GM12878 (cell line): Measurements from ENCODE around the gene FAM124B. TPM values are rescaled to one million over a fixed set of nuclear protein-coding genes. Genes with fewer than 3 reads are reported as not detected.

ENCODE experiments used
- ATAC-seq: fragments of 200-7000 bp; cut with Tn5 transposase; 3 replicates; pipeline ENCODE4 v1.9.1; 2020; ENCODE audit warnings: mild to moderate bottlenecking, moderate library complexity
- BruUV-seq: library from RNA; stranded (reverse); fragments of 400-500 nt; replicated peaks from 2 replicates; lab custom pipeline; 2021; lab: Mats Ljungman, UMichigan
- CTCF ChIA-PET: fragments of 300-600 bp; sonication (Branson Sonifier 250); formaldehyde crosslinking; extraction: SDS; loops from one replicate; lab custom pipeline; 2021; ENCODE audit warnings: inconsistent platforms; lab: Yijun Ruan, JAX
- POLR2A ChIA-PET: fragments of 350-600 bp; formaldehyde crosslinking; extraction: SDS; loops from one replicate; lab custom pipeline; 2021; ENCODE audit warnings: inconsistent platforms; lab: Charles Lee
- RAD21 ChIA-PET: fragments of 300-600 bp; sonication (Branson Sonifier 250); formaldehyde crosslinking; loops from one replicate; lab custom pipeline; 2023; ENCODE audit warnings: antibody characterized with exemption; ENCODE audit not compliant: unreplicated experiment; lab: Charles Lee
- SMC1A ChIA-PET: fragments of 300-600 bp; sonication (Branson Sonifier 250); formaldehyde crosslinking; loops from one replicate; lab custom pipeline; 2023; ENCODE audit not compliant: unreplicated experiment, uncharacterized antibody; lab: Charles Lee
- DNase-seq: peaks from one replicate; pipeline ENCODE4 v3.0.0-alpha.2; 2011; ENCODE audit warnings: low read depth, low spot score
- FAIRE-seq: peaks from 3 replicates; lab custom pipeline; 2011; peaks lifted over from hg19 to GRCh38; lab: Jason Lieb, UNC
- H2AFZ ChIP-seq: 2 replicates; pipeline ENCODE4 v1.6.0; 2011; ENCODE audit warnings: low read depth, low read length, control low read depth; ENCODE audit not compliant: control insufficient read depth
- H3K27ac ChIP-seq: 2 replicates; pipeline ENCODE4 v1.5.1; 2011; ENCODE audit warnings: control low read depth; ENCODE audit not compliant: control insufficient read depth, insufficient read depth
- H3K27me3 ChIP-seq, 2 experiments: replicated peaks in 1 of 2; 2 replicates each; pipeline versions ENCODE4 v1.6.0 to v1.6.1; 2011; ENCODE audit warnings: low read length in 1 of 2; ENCODE audit not compliant: control insufficient read depth in 2 of 2, insufficient read depth in 2 of 2
- H3K36me3 ChIP-seq, 2 experiments: 2 replicates each; pipeline ENCODE4 v1.5.1; 2011; ENCODE audit warnings: low read length in 1 of 2; ENCODE audit not compliant: control insufficient read depth in 2 of 2, insufficient read depth in 2 of 2
- H3K4me1 ChIP-seq: 2 replicates; pipeline ENCODE4 v1.6.1; 2011; ENCODE audit warnings: mild to moderate bottlenecking, low read length, moderate library complexity, mixed read lengths; ENCODE audit not compliant: control insufficient read depth, insufficient read depth
- H3K4me2 ChIP-seq: 2 replicates; pipeline ENCODE4 v1.6.0; 2011; ENCODE audit warnings: control low read depth; ENCODE audit not compliant: control insufficient read depth, insufficient read depth
- H3K4me3 ChIP-seq: fragments of 200-600 bp; sonication (generic); 2 replicates; pipeline ENCODE4 v1.5.1; 2016
- H3K79me2 ChIP-seq: 2 replicates; pipeline ENCODE4 v1.6.0; 2011; ENCODE audit warnings: low read length; ENCODE audit not compliant: control insufficient read depth, insufficient read depth
- H3K9ac ChIP-seq: 2 replicates; pipeline ENCODE4 v1.8.0; 2011; ENCODE audit warnings: low read length, control low read depth, mixed read lengths; ENCODE audit not compliant: control insufficient read depth, insufficient read depth
- H3K9me3 ChIP-seq: replicated peaks from 3 replicates; pipeline ENCODE4 v1.5.1; 2011; ENCODE audit warnings: mild to moderate bottlenecking, low read length; ENCODE audit not compliant: control insufficient read depth, insufficient read depth
- H4K20me1 ChIP-seq: 2 replicates; pipeline ENCODE4 v1.6.0; 2011; ENCODE audit not compliant: control insufficient read depth, insufficient read depth
- CBFB ChIP-seq: IDR thresholded peaks from 2 replicates; pipeline ENCODE4 v1.6.1; 2016; ENCODE audit warnings: antibody characterized with exemption, low read depth
- CBX5 ChIP-seq: sonication (generic); IDR thresholded peaks from 2 replicates; pipeline ENCODE4 v1.6.1; 2016; ENCODE audit warnings: low read depth, moderate library complexity, mild to moderate bottlenecking, inconsistent platforms
- ETV6 ChIP-seq, 2 experiments: fragments of 450-650 bp in 1 of 2; IDR thresholded peaks in 1 of 2; conservative IDR thresholded peaks in 1 of 2; 2 replicates each; pipeline ENCODE4 v1.6.1; 2014; ENCODE audit warnings: antibody characterized with exemption in 1 of 2, borderline replicate concordance in 1 of 2, low read depth in 1 of 2, mild to moderate bottlenecking in 1 of 2, moderate library complexity in 1 of 2
- GATAD2B ChIP-seq: fragments of 450-650 bp; conservative IDR thresholded peaks from 2 replicates; pipeline ENCODE4 v1.6.1; 2017; ENCODE audit warnings: low read depth, mild to moderate bottlenecking, moderate library complexity
- HDGF ChIP-seq: fragments of 450-650 bp; IDR thresholded peaks from 2 replicates; pipeline ENCODE4 v1.6.1; 2016; ENCODE audit warnings: antibody characterized with exemption
- MEF2B ChIP-seq: fragments of 450-650 bp; IDR thresholded peaks from 2 replicates; pipeline ENCODE4 v1.6.1; 2018; ENCODE audit warnings: mild to moderate bottlenecking, moderate library complexity; ENCODE audit not compliant: partially characterized antibody, poor library complexity, severe bottlenecking
- MXI1 ChIP-seq: fragments of 150-350 bp; IDR thresholded peaks from 2 replicates; pipeline ENCODE4 v1.6.1; 2011; ENCODE audit warnings: low read depth, mild to moderate bottlenecking, inconsistent platforms, low read length, improper control_type of control experiment
- POLR2A ChIP-seq: IDR thresholded peaks from 2 replicates; pipeline ENCODE4 v1.6.1; 2011; ENCODE audit warnings: low read depth, mild to moderate bottlenecking, low read length
- RAD51 ChIP-seq: fragments of 450-650 bp; IDR thresholded peaks from 2 replicates; pipeline ENCODE4 v1.6.1; 2016; ENCODE audit warnings: moderate library complexity, mild to moderate bottlenecking, inconsistent platforms
- RB1 ChIP-seq: fragments of 450-650 bp; formaldehyde crosslinking; IDR thresholded peaks from 2 replicates; pipeline ENCODE4 v1.6.1; 2017; ENCODE audit warnings: mild to moderate bottlenecking, borderline replicate concordance
- RBBP5 ChIP-seq: fragments of 200-600 bp; sonication (generic); conservative IDR thresholded peaks from 2 replicates; pipeline ENCODE4 v1.6.1; 2016
- SIN3A ChIP-seq: IDR thresholded peaks from 2 replicates; pipeline ENCODE4 v1.6.1; 2012; ENCODE audit warnings: low read depth, low read length, improper control_type of control experiment
- SKIL ChIP-seq: fragments of 450-650 bp; IDR thresholded peaks from 2 replicates; pipeline ENCODE4 v1.6.1; 2017; ENCODE audit warnings: mild to moderate bottlenecking, low read depth, inconsistent platforms; ENCODE audit not compliant: poor library complexity, severe bottlenecking
- STAT3 ChIP-seq: IDR thresholded peaks from 2 replicates; pipeline ENCODE4 v1.6.1; 2011; ENCODE audit warnings: low read depth, low read length, improper control_type of control experiment
- ZNF217 ChIP-seq: fragments of 450-650 bp; IDR thresholded peaks from 2 replicates; pipeline ENCODE4 v1.6.1; 2017; ENCODE audit warnings: antibody characterized with exemption, mild to moderate bottlenecking
- WGBS: methylation state at CpG from one replicate; pipeline ENCODE4 v1.1.6; 2016; ENCODE audit warnings: low lambda C conversion rate; ENCODE audit not compliant: insufficient replicate concordance, insufficient coverage; ENCODE audit errors: missing lambda C conversion rate; 5-methylcytosine and 5-hydroxymethylcytosine counted together
- in situ Hi-C: fragments of 300-500 bp; cut with MboI; formaldehyde crosslinking; loops from 9 replicates; pipeline ENCODE4 v1.14.3; 2018; ENCODE audit warnings: mixed read lengths
- intact Hi-C: fragments of 100-400 bp; cut with micrococcal nuclease; formaldehyde crosslinking; loops from one replicate; pipeline ENCODE4 v1.14.2; 2022; ENCODE audit not compliant: unreplicated experiment
- polyA plus RNA-seq, 11 experiments: library from polyadenylated mRNA; depleted of rRNA in 4 of 11; unstranded in 6 of 11; stranded (reverse) in 5 of 11; fragments of >200 nt; fragmentation: Nextera tagmentation in 4 of 11; fragmentation: Illumina TruSeq in 1 of 11; extraction: Ambion mirVana in 4 of 11; extraction: Trizol in 1 of 11; gene quantifications; 1 replicate in 1 of 11; 2 replicates in 10 of 11; pipeline versions ENCODE4 v1.2.1 to v1.2.3, GENCODE V29; 2011 to 2016; ENCODE audit warnings: inconsistent platforms in 2 of 11, missing spikeins in 2 of 11, low read depth in 1 of 11
- total RNA-seq, 4 experiments: library from RNA; depleted of rRNA in 3 of 4; stranded (reverse); fragments of >200 nt in 3 of 4; fragmentation: Illumina TruSeq in 1 of 4; extraction: Trizol in 1 of 4; gene quantifications; 2 replicates each; pipeline versions ENCODE4 v1.2.1 to v1.2.3, GENCODE V29; 2013 to 2021
- TF ChIP-seq, protein P1 (sequence below): fragments of 450-650 bp; IDR thresholded peaks from 2 replicates; pipeline ENCODE4 v1.6.1; 2014; ENCODE audit warnings: mild to moderate bottlenecking

The FAM124B gene
- total and polyA plus RNA-seq, 10 of the 15 experiments (the other 5 are each of a cell fraction or from before 2014, with no cell fraction given): not detected

DNA sequence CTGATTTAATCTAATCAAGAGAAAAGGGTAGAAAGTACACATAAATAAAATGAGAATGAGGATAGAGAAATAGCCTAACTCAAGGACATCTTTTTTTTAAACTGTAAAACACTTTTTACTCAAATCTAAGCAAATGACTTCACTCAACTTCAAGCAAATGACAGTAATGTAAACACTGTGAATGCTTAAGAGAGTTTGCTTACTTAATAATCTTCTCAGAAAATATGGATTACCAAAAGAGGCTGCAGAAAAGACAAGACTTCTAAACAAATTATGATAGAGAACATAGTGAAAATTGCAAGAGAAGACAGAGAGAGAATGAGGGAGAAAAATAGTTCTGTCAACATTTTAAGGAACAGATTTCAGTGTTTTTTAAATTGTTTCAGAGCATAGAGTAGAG lies 52.5 kb downstream of the FAM124B start (continued):
- no peak for TF ChIP-seq GATAD2B
- TF ChIP-seq, all 136 proteins: peak for 0

DNA sequence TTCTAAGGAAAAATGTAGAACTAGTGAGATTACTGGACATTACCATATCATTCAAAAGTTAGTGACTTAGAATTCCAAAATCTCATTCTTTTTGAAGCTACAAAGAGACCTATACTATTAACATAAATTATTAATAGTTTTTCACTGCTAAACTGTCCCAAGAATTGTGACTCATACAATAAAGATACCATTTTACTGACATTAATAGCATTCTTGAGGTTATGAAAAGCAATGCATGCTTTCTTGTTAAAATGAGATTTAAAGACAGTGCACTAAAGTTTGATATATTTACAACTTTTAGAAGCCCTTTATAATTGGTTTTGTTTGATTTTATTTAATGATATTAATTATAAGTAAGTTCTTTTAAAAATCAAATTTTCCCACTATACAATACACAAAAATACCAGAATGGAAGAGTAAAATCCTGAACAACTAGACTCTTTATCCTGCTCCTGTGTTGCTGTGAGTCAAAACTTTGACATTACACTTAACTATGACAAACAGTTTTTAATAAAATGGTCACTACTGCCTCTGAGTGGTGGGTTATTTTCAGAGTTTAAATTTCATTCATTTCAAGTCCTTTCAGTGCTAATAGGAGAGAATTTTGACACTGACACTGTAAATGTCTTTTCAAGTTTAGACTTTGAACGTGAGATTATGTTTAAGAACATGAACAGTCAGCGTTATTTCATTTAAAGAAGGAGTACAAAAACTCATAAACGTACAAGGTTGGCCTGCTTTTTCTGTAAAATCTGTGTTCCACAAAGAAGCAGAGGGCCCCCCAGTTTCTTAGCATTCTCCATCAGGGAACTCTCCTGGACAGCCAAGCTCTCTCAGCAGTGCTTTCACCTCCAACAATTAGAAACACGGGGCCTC lies 54.5 kb downstream of the FAM124B start:
- TF ChIP-seq RBBP5 (no peak), RB1 (no peak), ZNF217 (no peak), MXI1 (no peak), STAT3 (no peak), SKIL (no peak), CBFB (no peak), RAD51 (no peak), ETV6 (conservative IDR thresholded peaks at IDR 0.05 in 1 of 2, IDR thresholded peaks at IDR 0.05 in 1 of 2; ENCODE audit: borderline replicate concordance in 1 of 2, low read depth in 1 of 2) (no peak), MEF2B (no peak), SIN3A (no peak), CBX5 (no peak), POLR2A (no peak), HDGF (no peak)
- TF ChIP-seq, protein P1, sequence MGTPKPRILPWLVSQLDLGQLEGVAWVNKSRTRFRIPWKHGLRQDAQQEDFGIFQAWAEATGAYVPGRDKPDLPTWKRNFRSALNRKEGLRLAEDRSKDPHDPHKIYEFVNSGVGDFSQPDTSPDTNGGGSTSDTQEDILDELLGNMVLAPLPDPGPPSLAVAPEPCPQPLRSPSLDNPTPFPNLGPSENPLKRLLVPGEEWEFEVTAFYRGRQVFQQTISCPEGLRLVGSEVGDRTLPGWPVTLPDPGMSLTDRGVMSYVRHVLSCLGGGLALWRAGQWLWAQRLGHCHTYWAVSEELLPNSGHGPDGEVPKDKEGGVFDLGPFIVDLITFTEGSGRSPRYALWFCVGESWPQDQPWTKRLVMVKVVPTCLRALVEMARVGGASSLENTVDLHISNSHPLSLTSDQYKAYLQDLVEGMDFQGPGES: no peak
- Histone ChIP-seq H3K4me1 (no peaks in the 10 kb centered on the region), H3K9ac (no peak overlapping the region), H3K4me2 (no peak overlapping the region), H3K27ac (no peak overlapping the region), H2AFZ (no peak overlapping the region), H4K20me1 (no peaks in the 10 kb centered on the region), H3K36me3 (no peaks in the 10 kb centered on the region), H3K79me2 (no peaks in the 10 kb centered on the region), H3K4me3 (no peak overlapping the region), H3K27me3 (peaks cover 0 to 5% of the 10 kb centered on the region in 2 experiments; a peak in 2 of 4 replicates), H3K9me3 (no peaks in the 10 kb centered on the region)
- POLR2A ChIA-PET: no interaction called here
- WGBS: 48% methylated on average over 4 of the region's 4 CpGs
- intact Hi-C loops: no loop called here
- CTCF ChIA-PET: interaction anchor here (0.8 to 1.5 kb wide), 3 partner anchors 303 to 378 kb away, joined by 3 to 4 read pairs (median 4); no protein-coding TSS in a partner anchor
- SMC1A ChIA-PET: no interaction called here
- RAD21 ChIA-PET: interaction anchor here (0.7 kb wide), 1 partner anchor 297 kb away, joined by 4 read pairs; no protein-coding TSS in a partner anchor
- no TSS peak for BruUV-seq
- FAIRE-seq (no peak), DNase-seq (no peak), ATAC-seq (no peak)
- in situ Hi-C loops: no loop called here
